RKO (cell line): ENCODE results near the gene DAND5.

Experiments
- DNase-seq: peaks from one replicate; pipeline ENCODE4 v3.0.0-alpha.2; 2016; ENCODE audit warnings: low spot score

Gene DAND5

GRCh38 chr19:12994701-12995595 lies 25.6 kb downstream of the DAND5 start, which contains the start of gene NFIX:
TSS of gene NFIX (plus strand) at chr19:12995475. CDS start at chr19:12995838, 363 bp downstream.
- peak; percentile 49 for DNase-seq

GRCh38 chr19:12995596-12996405 lies 26.4 kb downstream of the DAND5 start:
- peak; percentile 32 for DNase-seq

- DNase-seq: peak; percentile 74
Measured at GRCh38 chr19:12996406-12997094, 27.2 kb downstream of the DAND5 start.

- no peak for DNase-seq
Measured at GRCh38 chr19:12997179-12997966, 28.0 kb downstream of the DAND5 start.

- DNase-seq: no peak
Measured at GRCh38 chr19:12997967-12998940, 28.9 kb downstream of the DAND5 start.

- DNase-seq: no peak
Measured at GRCh38 chr19:13001166-13001501, 31.8 kb downstream of the DAND5 start.

- DNase-seq: no peak
Measured at GRCh38 chr19:13001502-13002165, 32.3 kb downstream of the DAND5 start.

GRCh38 chr19:13002166-13002898 lies 33.0 kb downstream of the DAND5 start:
- DNase-seq: no peak

GRCh38 chr19:13003081-13003480 lies 33.7 kb downstream of the DAND5 start:
- DNase-seq: no peak

GRCh38 chr19:13004273-13004672 lies 34.9 kb downstream of the DAND5 start:
- no peak for DNase-seq

- DNase-seq: no peak
Measured at GRCh38 chr19:13005253-13005652, 35.9 kb downstream of the DAND5 start.

GRCh38 chr19:13005861-13006370 lies 36.5 kb downstream of the DAND5 start:
- DNase-seq: no peak

- no peak for DNase-seq
Measured at GRCh38 chr19:13006431-13007281, 37.3 kb downstream of the DAND5 start.

- DNase-seq: no peak
Measured at GRCh38 chr19:13007292-13008045, 38.1 kb downstream of the DAND5 start.

- peak; percentile 14 for DNase-seq
Measured at GRCh38 chr19:13008926-13009787, 39.8 kb downstream of the DAND5 start.
